ENCODE data around the gene PDS5B. TPM values are rescaled to one million over a fixed set of nuclear protein-coding genes. Genes with fewer than 3 reads are reported as not detected.

PDS5B gene
- total and polyA plus RNA-seq, 2 experiments from 2014 or later, result 43.9 to 46.5 TPM

DNA sequence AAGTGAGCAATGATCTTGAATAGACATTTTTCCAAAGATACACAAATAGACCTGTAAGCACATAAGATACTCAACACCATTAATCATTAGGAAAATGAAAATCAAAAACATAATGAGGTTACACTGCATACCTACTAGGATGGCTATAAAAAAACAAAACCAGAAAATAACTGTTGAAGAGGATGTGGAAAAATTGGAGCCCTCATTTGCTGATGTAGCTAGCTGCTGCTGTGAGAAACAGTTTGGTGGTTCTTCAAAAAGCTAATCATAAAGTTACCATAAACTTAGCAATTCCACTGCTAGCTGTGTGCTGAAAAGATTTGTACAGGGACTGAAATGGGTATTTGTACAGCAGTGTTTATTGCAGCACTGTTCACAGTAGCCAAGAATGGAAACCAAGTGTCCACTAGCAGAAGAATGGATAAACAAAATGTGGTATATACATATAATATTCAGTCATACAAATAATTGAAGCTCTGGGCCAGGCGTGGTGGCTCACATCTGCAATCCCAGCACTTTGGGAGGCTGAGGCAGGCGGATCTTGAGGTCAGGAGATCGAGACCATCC, 46.2 kb downstream of the PDS5B start:
- DNase-seq (ENCODE audit: low spot score), result no peak
- H3K9me2 ChIP-seq (ENCODE audit: insufficient read depth), result no peaks in the 10 kb centered on the region
- no peak for ATAC-seq
- no peaks in the 10 kb centered on the region for H3K36me3 Mint-ChIP-seq (ENCODE audit: low read depth)
- no peaks in the 10 kb centered on the region for H3K9me3 Mint-ChIP-seq
- no peak overlapping the region for H3K27ac Mint-ChIP-seq
- no peaks in the 10 kb centered on the region for H3K36me3 ChIP-seq (ENCODE audit: insufficient read depth)
- peaks cover 95% of the 10 kb centered on the region for H3K79me2 ChIP-seq (replicated peaks; ENCODE audit: insufficient read depth)
- H3K4me3 Mint-ChIP-seq, result no peak overlapping the region
- peaks cover 2% of the 10 kb centered on the region; the same call in 1 of the 2 replicates for H3K4me1 ChIP-seq (ENCODE audit: insufficient read depth)
- H3K4me3 ChIP-seq, result no peak overlapping the region
- H2AFZ ChIP-seq, result no peak overlapping the region
- H4K20me1 ChIP-seq (replicated peaks; ENCODE audit: insufficient read depth), result peaks cover 31% of the 10 kb centered on the region
- no peak overlapping the region for H3K27ac ChIP-seq (ENCODE audit: low read depth)
- no peaks in the 10 kb centered on the region for H3K4me1 Mint-ChIP-seq
- peaks cover 11% of the 10 kb centered on the region for H3K27me3 Mint-ChIP-seq (ENCODE audit: insufficient read depth, low read depth, poor library complexity)
- TF ChIP-seq STAT1 (IDR thresholded peaks at IDR 0.05; ENCODE audit: unreplicated experiment) (no peak), JUNB (IDR thresholded peaks at IDR 0.05; ENCODE audit: unreplicated experiment) (no peak), NANOG (IDR thresholded peaks at IDR 0.05; ENCODE audit: borderline replicate concordance) (no peak), EZH2 (IDR thresholded peaks at IDR 0.05; ENCODE audit: low read depth, unreplicated experiment) (no peak), ZNF114 (CRISPR knock-in tag; IDR thresholded peaks at IDR 0.05) (no peak), CREB1 (CRISPR knock-in tag; IDR thresholded peaks at IDR 0.05; ENCODE audit: low read depth) (no peak), ZNF331 (CRISPR knock-in tag; IDR thresholded peaks at IDR 0.05; ENCODE audit: low read depth) (no peak)
- TF ChIP-seq, protein P1, sequence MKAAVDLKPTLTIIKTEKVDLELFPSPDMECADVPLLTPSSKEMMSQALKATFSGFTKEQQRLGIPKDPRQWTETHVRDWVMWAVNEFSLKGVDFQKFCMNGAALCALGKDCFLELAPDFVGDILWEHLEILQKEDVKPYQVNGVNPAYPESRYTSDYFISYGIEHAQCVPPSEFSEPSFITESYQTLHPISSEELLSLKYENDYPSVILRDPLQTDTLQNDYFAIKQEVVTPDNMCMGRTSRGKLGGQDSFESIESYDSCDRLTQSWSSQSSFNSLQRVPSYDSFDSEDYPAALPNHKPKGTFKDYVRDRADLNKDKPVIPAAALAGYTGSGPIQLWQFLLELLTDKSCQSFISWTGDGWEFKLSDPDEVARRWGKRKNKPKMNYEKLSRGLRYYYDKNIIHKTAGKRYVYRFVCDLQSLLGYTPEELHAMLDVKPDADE (IDR thresholded peaks at IDR 0.05), result no peak
- TF ChIP-seq, protein P2, sequence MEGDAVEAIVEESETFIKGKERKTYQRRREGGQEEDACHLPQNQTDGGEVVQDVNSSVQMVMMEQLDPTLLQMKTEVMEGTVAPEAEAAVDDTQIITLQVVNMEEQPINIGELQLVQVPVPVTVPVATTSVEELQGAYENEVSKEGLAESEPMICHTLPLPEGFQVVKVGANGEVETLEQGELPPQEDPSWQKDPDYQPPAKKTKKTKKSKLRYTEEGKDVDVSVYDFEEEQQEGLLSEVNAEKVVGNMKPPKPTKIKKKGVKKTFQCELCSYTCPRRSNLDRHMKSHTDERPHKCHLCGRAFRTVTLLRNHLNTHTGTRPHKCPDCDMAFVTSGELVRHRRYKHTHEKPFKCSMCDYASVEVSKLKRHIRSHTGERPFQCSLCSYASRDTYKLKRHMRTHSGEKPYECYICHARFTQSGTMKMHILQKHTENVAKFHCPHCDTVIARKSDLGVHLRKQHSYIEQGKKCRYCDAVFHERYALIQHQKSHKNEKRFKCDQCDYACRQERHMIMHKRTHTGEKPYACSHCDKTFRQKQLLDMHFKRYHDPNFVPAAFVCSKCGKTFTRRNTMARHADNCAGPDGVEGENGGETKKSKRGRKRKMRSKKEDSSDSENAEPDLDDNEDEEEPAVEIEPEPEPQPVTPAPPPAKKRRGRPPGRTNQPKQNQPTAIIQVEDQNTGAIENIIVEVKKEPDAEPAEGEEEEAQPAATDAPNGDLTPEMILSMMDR (conservative IDR thresholded peaks at IDR 0.05; ENCODE audit: low read depth in 2 of 2), result no peak
- no peak overlapping the region for H3K4me2 ChIP-seq
- H3F3A ChIP-seq (replicated peaks; ENCODE audit: low read depth), result no peaks in the 10 kb centered on the region
- H3K27me3 ChIP-seq (ENCODE audit: insufficient read depth), result no peaks in the 10 kb centered on the region

- no peak overlapping the region for H3K27ac Mint-ChIP-seq
- DNase-seq (ENCODE audit: low spot score), result no peak
- TF ChIP-seq, protein P3, sequence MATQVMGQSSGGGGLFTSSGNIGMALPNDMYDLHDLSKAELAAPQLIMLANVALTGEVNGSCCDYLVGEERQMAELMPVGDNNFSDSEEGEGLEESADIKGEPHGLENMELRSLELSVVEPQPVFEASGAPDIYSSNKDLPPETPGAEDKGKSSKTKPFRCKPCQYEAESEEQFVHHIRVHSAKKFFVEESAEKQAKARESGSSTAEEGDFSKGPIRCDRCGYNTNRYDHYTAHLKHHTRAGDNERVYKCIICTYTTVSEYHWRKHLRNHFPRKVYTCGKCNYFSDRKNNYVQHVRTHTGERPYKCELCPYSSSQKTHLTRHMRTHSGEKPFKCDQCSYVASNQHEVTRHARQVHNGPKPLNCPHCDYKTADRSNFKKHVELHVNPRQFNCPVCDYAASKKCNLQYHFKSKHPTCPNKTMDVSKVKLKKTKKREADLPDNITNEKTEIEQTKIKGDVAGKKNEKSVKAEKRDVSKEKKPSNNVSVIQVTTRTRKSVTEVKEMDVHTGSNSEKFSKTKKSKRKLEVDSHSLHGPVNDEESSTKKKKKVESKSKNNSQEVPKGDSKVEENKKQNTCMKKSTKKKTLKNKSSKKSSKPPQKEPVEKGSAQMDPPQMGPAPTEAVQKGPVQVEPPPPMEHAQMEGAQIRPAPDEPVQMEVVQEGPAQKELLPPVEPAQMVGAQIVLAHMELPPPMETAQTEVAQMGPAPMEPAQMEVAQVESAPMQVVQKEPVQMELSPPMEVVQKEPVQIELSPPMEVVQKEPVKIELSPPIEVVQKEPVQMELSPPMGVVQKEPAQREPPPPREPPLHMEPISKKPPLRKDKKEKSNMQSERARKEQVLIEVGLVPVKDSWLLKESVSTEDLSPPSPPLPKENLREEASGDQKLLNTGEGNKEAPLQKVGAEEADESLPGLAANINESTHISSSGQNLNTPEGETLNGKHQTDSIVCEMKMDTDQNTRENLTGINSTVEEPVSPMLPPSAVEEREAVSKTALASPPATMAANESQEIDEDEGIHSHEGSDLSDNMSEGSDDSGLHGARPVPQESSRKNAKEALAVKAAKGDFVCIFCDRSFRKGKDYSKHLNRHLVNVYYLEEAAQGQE (IDR thresholded peaks at IDR 0.05; ENCODE audit: unreplicated experiment), result no peak
Measured at GRCh38 chr13:32636711-32637110, 50.5 kb downstream of the PDS5B start.

More at GRCh38 chr13:32636711-32637110, 50.5 kb downstream of the PDS5B start:
- Histone ChIP-seq H3K27me3 (ENCODE audit: insufficient read depth) (no peaks in the 10 kb centered on the region), H3K27ac (ENCODE audit: low read depth) (no peak overlapping the region), H3K79me2 (replicated peaks; ENCODE audit: insufficient read depth) (peaks cover 91% of the 10 kb centered on the region), H3K4me3 (no peak overlapping the region), H3K4me1 (ENCODE audit: insufficient read depth) (peaks cover 7% of the 10 kb centered on the region; the same call in 1 of the 2 replicates), H4K20me1 (replicated peaks; ENCODE audit: insufficient read depth) (peaks cover 17% of the 10 kb centered on the region; the same call in 1 of the 2 replicates), H3K4me2 (no peak overlapping the region), H2AFZ (no peak overlapping the region), H3K9me2 (ENCODE audit: insufficient read depth) (no peaks in the 10 kb centered on the region), H3K36me3 (ENCODE audit: insufficient read depth) (no peaks in the 10 kb centered on the region), H3F3A (replicated peaks; ENCODE audit: low read depth) (no peaks in the 10 kb centered on the region)
- peaks cover 9% of the 10 kb centered on the region; the same call in 2 of the 3 replicates for H3K4me1 Mint-ChIP-seq
- H3K4me3 Mint-ChIP-seq, result no peak overlapping the region
- no peak for ATAC-seq
- no peaks in the 10 kb centered on the region for H3K9me3 Mint-ChIP-seq
- no peaks in the 10 kb centered on the region for H3K36me3 Mint-ChIP-seq (ENCODE audit: low read depth)
- H3K27me3 Mint-ChIP-seq (ENCODE audit: insufficient read depth, low read depth, poor library complexity), result peaks cover 5% of the 10 kb centered on the region

Data from GM23338 (cell line).